Calu3 (cell line): ENCODE data around the gene TYMP. TPM values are rescaled to one million over a fixed set of nuclear protein-coding genes. Genes with fewer than 3 reads are reported as not detected.
"Not testable (repeated sequence)": the region's sequence is repeated elsewhere in the genome, so short reads cannot be mapped to it uniquely, and the experiment has no call there.

ENCODE experiments used
- BruUV-seq: library from RNA; stranded (reverse); fragments of 400-500 nt; replicated peaks from 2 replicates; lab custom pipeline; 2021; lab: Mats Ljungman, UMichigan
- CTCF ChIA-PET: fragments of 300-600 bp; sonication (Branson Sonifier 250); formaldehyde crosslinking; loops from one replicate; lab custom pipeline; 2022; ENCODE audit warnings: antibody characterized with exemption; lab: Charles Lee
- DNase-seq: peaks from one replicate; pipeline ENCODE4 v3.0.0; 2022
- H3K27ac Mint-ChIP-seq: one replicate; pipeline ENCODE4 v1.8.0; 2022; ENCODE audit warnings: mixed read lengths; ENCODE audit not compliant: unreplicated experiment
- H3K27me3 Mint-ChIP-seq: one replicate; pipeline ENCODE4 v1.8.0; 2022; ENCODE audit warnings: mixed read lengths; ENCODE audit not compliant: unreplicated experiment
- H3K36me3 Mint-ChIP-seq: one replicate; pipeline ENCODE4 v1.8.0; 2022; ENCODE audit warnings: mild to moderate bottlenecking, moderate library complexity, mixed read lengths; ENCODE audit not compliant: insufficient read depth, unreplicated experiment
- H3K4me1 Mint-ChIP-seq: one replicate; pipeline ENCODE4 v1.8.0; 2022; ENCODE audit warnings: mild to moderate bottlenecking, low read depth, mixed read lengths; ENCODE audit not compliant: unreplicated experiment
- H3K4me3 Mint-ChIP-seq: one replicate; pipeline ENCODE4 v1.8.0; 2022; ENCODE audit warnings: mild to moderate bottlenecking, low read depth, moderate library complexity, mixed read lengths; ENCODE audit not compliant: unreplicated experiment
- H3K9me3 Mint-ChIP-seq: one replicate; pipeline ENCODE4 v1.8.0; 2022; ENCODE audit warnings: low read depth, mixed read lengths; ENCODE audit not compliant: unreplicated experiment
- intact Hi-C: fragments of 100-400 bp; cut with micrococcal nuclease; formaldehyde crosslinking; loops from one replicate; pipeline ENCODE4 v1.10.0; 2022; ENCODE audit not compliant: unreplicated experiment
- total RNA-seq: library from RNA; stranded (reverse); gene quantifications from 2 replicates; pipeline ENCODE4 v1.2.3, GENCODE V29; 2022
- TF ChIP-seq, protein P1 (sequence below): fragments of 200-600 bp; IDR thresholded peaks from one replicate; pipeline ENCODE4 v1.8.0; 2022; ENCODE audit warnings: antibody characterized with exemption; ENCODE audit not compliant: unreplicated experiment

Gene TYMP
- total RNA-seq, 1 experiment from 2014 or later: 44.1 TPM

GRCh38 chr22:50522208-50522805, 7.5 kb downstream of the TYMP start:
- intact Hi-C loops: no loop called here
- Mint-ChIP-seq H3K36me3 (peaks cover 62% of the 10 kb centered on the region), H3K9me3 (no peaks in the 10 kb centered on the region), H3K4me3 (no peak overlapping the region), H3K27ac (peak overlapping the region; percentile 66), H3K27me3 (no peaks in the 10 kb centered on the region), H3K4me1 (peaks cover 17% of the 10 kb centered on the region)
- TF ChIP-seq, protein P1, sequence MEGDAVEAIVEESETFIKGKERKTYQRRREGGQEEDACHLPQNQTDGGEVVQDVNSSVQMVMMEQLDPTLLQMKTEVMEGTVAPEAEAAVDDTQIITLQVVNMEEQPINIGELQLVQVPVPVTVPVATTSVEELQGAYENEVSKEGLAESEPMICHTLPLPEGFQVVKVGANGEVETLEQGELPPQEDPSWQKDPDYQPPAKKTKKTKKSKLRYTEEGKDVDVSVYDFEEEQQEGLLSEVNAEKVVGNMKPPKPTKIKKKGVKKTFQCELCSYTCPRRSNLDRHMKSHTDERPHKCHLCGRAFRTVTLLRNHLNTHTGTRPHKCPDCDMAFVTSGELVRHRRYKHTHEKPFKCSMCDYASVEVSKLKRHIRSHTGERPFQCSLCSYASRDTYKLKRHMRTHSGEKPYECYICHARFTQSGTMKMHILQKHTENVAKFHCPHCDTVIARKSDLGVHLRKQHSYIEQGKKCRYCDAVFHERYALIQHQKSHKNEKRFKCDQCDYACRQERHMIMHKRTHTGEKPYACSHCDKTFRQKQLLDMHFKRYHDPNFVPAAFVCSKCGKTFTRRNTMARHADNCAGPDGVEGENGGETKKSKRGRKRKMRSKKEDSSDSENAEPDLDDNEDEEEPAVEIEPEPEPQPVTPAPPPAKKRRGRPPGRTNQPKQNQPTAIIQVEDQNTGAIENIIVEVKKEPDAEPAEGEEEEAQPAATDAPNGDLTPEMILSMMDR: no peak
- no TSS peak for BruUV-seq
- CTCF ChIA-PET: no interaction called here
- DNase-seq: no peak

- H3K27me3 Mint-ChIP-seq: no peaks in the 10 kb centered on the region
- peaks cover 62% of the 10 kb centered on the region for H3K36me3 Mint-ChIP-seq
- TF ChIP-seq, protein P1: no peak
- no TSS peak for BruUV-seq
- no peak for DNase-seq
- peaks cover 11% of the 10 kb centered on the region for H3K4me1 Mint-ChIP-seq
- no peaks in the 10 kb centered on the region for H3K9me3 Mint-ChIP-seq
- CTCF ChIA-PET: no interaction called here
- no peak overlapping the region for H3K4me3 Mint-ChIP-seq
- H3K27ac Mint-ChIP-seq: no peak overlapping the region
- intact Hi-C loops: no loop called here
Measured at GRCh38 chr22:50521710-50522109, 8.1 kb downstream of the TYMP start.

DNA sequence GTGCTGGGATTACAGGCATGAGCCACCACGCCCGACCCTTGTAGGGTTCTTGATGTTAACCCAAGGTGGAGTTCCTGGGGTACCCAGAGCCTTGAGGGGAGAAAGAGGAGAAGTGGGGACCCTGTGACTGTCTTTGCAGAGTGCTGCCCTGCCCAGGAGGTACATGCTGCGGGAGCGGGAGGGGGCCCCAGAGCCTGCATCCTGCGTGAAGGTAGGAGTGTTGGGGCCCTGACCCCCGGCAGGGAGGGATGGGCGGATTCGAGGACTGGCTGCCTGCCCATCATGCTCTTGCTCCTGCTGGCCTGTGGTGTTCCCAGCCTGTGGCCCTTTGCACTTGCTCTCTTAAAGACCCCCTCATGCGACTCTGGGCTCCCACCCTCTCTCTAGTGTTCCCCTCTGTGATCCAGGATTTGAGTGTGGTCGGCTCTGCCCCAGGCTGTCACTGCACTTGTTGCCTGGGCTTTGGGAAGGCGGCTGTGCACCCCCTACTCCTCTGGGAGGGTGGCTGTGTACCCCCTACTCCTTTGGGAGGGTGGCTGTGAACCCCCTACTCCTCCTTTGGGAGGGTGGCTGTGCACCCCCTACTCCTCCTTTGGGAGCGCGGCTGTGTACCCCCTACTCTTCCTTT, 8.9 kb downstream of the TYMP start:
- Mint-ChIP-seq H3K9me3 (no peaks in the 10 kb centered on the region), H3K4me1 (peaks cover 10% of the 10 kb centered on the region), H3K36me3 (peaks cover 57% of the 10 kb centered on the region), H3K27me3 (no peaks in the 10 kb centered on the region), H3K4me3 (no peak overlapping the region), H3K27ac (no peak overlapping the region)
- no TSS peak for BruUV-seq
- TF ChIP-seq, protein P1: no peak
- CTCF ChIA-PET: no interaction called here
- no peak for DNase-seq
- intact Hi-C loops: no loop called here

- Mint-ChIP-seq H3K4me1 (peaks cover 10% of the 10 kb centered on the region), H3K36me3 (peaks cover 49% of the 10 kb centered on the region)
- H3K4me3 Mint-ChIP-seq, H3K27me3 Mint-ChIP-seq, H3K9me3 Mint-ChIP-seq, DNase-seq, H3K27ac Mint-ChIP-seq, intact Hi-C loops, CTCF ChIA-PET, BruUV-seq: not testable (repeated sequence)
Measured at GRCh38 chr22:50520184-50520583, 9.6 kb downstream of the TYMP start.

DNA sequence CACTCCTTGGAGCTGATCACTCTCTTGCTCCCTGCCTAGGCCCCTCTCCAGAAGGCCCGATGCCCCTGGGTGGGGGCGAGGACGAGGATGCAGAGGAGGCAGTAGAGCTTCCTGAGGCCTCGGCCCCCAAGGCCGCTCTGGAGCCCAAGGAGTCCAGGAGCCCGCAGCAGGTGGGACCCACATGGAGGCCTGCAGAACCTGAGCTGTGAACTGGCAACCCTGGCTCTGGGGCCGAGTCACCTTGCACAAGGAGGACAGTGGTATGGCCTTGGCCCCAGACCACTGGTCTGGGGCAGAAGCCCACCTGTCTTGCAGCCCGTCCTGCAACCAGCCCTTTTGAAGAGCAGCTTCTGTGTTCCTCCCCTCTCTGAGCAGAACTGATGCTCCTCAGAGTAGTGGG, 10.7 kb downstream of the TYMP start:
- Mint-ChIP-seq H3K4me1 (peaks cover under 1% of the 10 kb centered on the region), H3K9me3 (no peaks in the 10 kb centered on the region), H3K4me3 (no peak overlapping the region), H3K27me3 (no peaks in the 10 kb centered on the region), H3K36me3 (peaks cover 39% of the 10 kb centered on the region), H3K27ac (no peak overlapping the region)
- no peak for DNase-seq
- intact Hi-C loops: no loop called here
- CTCF ChIA-PET: interaction anchor here (0.6 kb wide), 1 partner anchor 124 kb away, joined by 5 read pairs; no protein-coding TSS in a partner anchor
- TF ChIP-seq, protein P1: no peak
- no TSS peak for BruUV-seq
